Right ventricle myocardium inferior (tissue), 1 donor: ENCODE measurements around the gene DPT. TPM values are rescaled to one million over a fixed set of nuclear protein-coding genes. Genes with fewer than 3 reads are reported as not detected.

Experiments used
- ATAC-seq: fragments of 200-7000 bp; cut with Tn5 transposase; one replicate; pipeline ENCODE4 v1.9.1; 2020; ENCODE audit warnings: mild to moderate bottlenecking, moderate library complexity
- DNase-seq: peaks from one replicate; pipeline ENCODE4 v3.0.0; 2021; ENCODE audit errors: missing footprints
- intact Hi-C: fragments of 100-400 bp; cut with DNase I; formaldehyde crosslinking; loops from one replicate; pipeline ENCODE4 v1.11.0; 2022
- total RNA-seq: library from RNA; stranded (reverse); fragmentation: NEBNext Ultra II Directional; extraction: Animal tissue kit (Norgen Biotek cat#: 25700); gene quantifications from one replicate; pipeline ENCODE4 v1.2.1, GENCODE V29; 2021
- donor health status: DM: no; HTN: yes; CAD: no; lungs with severe emphysema.

Gene DPT
- total RNA-seq, 1 donor from 2014 or later = 42.0 TPM

- DNase-seq (no peak), ATAC-seq (no peak)
- intact Hi-C loops = no loop called here
These were observed 40.2 kb downstream of the DPT start for GRCh38 chr1:168688644-168689326.

GRCh38 chr1:168687816-168688215, 41.2 kb downstream of the DPT start:
- DNase-seq (no peak), ATAC-seq (no peak)
- intact Hi-C loops = no loop called here

GRCh38 chr1:168686666-168687065, 42.3 kb downstream of the DPT start:
- DNase-seq (no peak), ATAC-seq (no peak)
- intact Hi-C loops = no loop called here

GRCh38 chr1:168683871-168684270, 45.1 kb downstream of the DPT start:
- intact Hi-C loops = no loop called here
- no peak for DNase-seq
- ATAC-seq = no peak

GRCh38 chr1:168676861-168677260, 52.1 kb downstream of the DPT start:
- DNase-seq (no peak), ATAC-seq (no peak)
- intact Hi-C loops = no loop called here

GRCh38 chr1:168676029-168676812, 52.8 kb downstream of the DPT start:
- ATAC-seq = no peak
- intact Hi-C loops = no loop called here

GRCh38 chr1:168673974-168674683, 54.9 kb downstream of the DPT start:
- no peak for DNase-seq
- intact Hi-C loops = no loop called here
- ATAC-seq = no peak

More at GRCh38 chr1:168676029-168676812, 52.8 kb downstream of the DPT start:
- no peak for DNase-seq

GRCh38 chr1:168672278-168672677, 56.7 kb downstream of the DPT start:
- DNase-seq = no peak
- ATAC-seq = no peak
- intact Hi-C loops = no loop called here

GRCh38 chr1:168671782-168672181, 57.2 kb downstream of the DPT start:
- no peak for DNase-seq
- ATAC-seq = no peak
- intact Hi-C loops = no loop called here

GRCh38 chr1:168665975-168666374, 63.0 kb downstream of the DPT start:
- DNase-seq (no peak), ATAC-seq (no peak)
- intact Hi-C loops = no loop called here

- DNase-seq (no peak), ATAC-seq (no peak)
- intact Hi-C loops = no loop called here
These were observed 64.8 kb downstream of the DPT start for GRCh38 chr1:168664069-168664834.

GRCh38 chr1:168656485-168656884, 72.5 kb downstream of the DPT start:
- intact Hi-C loops = no loop called here
- ATAC-seq (no peak), DNase-seq (no peak)

- no peak for ATAC-seq
- intact Hi-C loops = no loop called here
- DNase-seq = no peak
These were observed 74.6 kb downstream of the DPT start for GRCh38 chr1:168654198-168654915.

GRCh38 chr1:168653567-168653966, 75.4 kb downstream of the DPT start:
- no peak for ATAC-seq
- intact Hi-C loops = no loop called here
- no peak for DNase-seq

GRCh38 chr1:168645721-168646120, 83.3 kb downstream of the DPT start:
- intact Hi-C loops = no loop called here
- no peak for ATAC-seq
- DNase-seq = no peak
